Stimulated activated CD4-positive, alpha-beta T cell treated with anti-CD3 and anti-CD28 coated beads, Interleukin-2, amount 100 ng/mL, for 24 hours (primary cell): ENCODE results near the gene NUDT13.
A peak's percentile ranks its signal among the peaks of the same experiment; 100 is the strongest.

ENCODE experiments used
- DNase-seq, 2 donors: peaks; one replicate each; pipeline ENCODE4 v3.0.0-alpha.2; 2020

Gene NUDT13

GRCh38 chr10:73167783-73168464 is 57.7 kb downstream of the NUDT13 start, which contains the start of the genes ECD and FAM149B1:
ECD (minus strand) TSS chr10:73168008; CDS start chr10:73163937, 4,071 bp downstream.
FAM149B1 (plus strand) TSS chr10:73168119; CDS start chr10:73168340, 221 bp downstream.
- DNase-seq: peak; percentile 93 to 95

GRCh38 chr10:73168465-73168803 is 58.2 kb downstream of the NUDT13 start:
- no peak for DNase-seq

GRCh38 chr10:73169320-73169719 is 59.1 kb downstream of the NUDT13 start:
- no peak for DNase-seq

- DNase-seq: no peak
Observed at GRCh38 chr10:73172867-73173266, 62.6 kb downstream of the NUDT13 start.

- no peak for DNase-seq
Observed at GRCh38 chr10:73174148-73174925, 64.1 kb downstream of the NUDT13 start.
